ENCODE data around the gene NUP62. TPM values are rescaled to one million over a fixed set of nuclear protein-coding genes. Genes with fewer than 3 reads are reported as not detected.
A peak's percentile ranks its signal among the peaks of the same experiment; 100 is the strongest.

Gene NUP62
- 10 to 100 TPM; 14.2 to 19.8 TPM for total RNA-seq
- 10 to 100 TPM; 16.7 to 19.6 TPM for polyA plus RNA-seq

DNA sequence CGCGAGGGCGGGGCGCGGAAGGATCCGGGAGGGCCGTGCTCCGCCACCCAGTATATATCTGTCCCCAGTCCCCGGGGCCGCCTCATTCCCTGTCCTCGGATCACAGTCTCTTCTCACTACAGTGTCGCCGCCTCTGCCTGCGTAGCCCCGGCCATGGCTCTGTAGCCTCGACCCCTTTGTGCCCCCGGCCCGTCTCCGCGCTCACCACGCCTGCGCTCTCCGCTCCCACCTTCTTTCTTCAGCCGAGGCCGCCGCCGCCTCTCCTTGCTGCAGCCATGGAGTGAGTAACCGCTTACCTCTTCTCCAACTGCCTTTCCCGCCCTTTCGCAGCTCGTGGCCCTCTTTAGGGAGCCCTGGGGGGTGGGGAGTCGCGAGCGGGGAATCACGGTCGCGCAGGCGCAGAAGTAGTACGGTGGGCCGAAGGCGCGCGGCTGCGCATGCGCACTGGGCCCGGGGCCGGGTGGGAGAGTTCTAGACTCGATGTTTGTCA lies at the start of gene NUP62, which contains the start of gene ATF5:
Gene NUP62 (minus strand): TSS at position 384 of the 490 bp plus-strand sequence. CDS start 19,697 bp downstream, outside the sequence.
Gene ATF5 (plus strand): TSS at position 85 of the 490 bp plus-strand sequence. CDS start 1,646 bp downstream, outside the sequence.
- peaks cover 6 to 38% (median 20%) of the 10 kb centered on the region in 4 donors for H3K4me1 ChIP-seq (ENCODE audit: control insufficient read depth in 4 of 4, insufficient read depth in 4 of 4, low read length in 3 of 4)
- no peaks in the 10 kb centered on the region for H3K9me3 ChIP-seq (ENCODE audit: control insufficient read depth in 4 of 4, low read length in 3 of 4)
- peak within 1 kb of the TSS; percentile 92 to 93 for H3K9ac ChIP-seq (ENCODE audit: low read depth in 1 of 2, low read length in 2 of 2)
- peak within 1 kb of the TSS; percentile 92 to 97 (median 95) for H3K4me3 ChIP-seq (ENCODE audit: low read depth in 1 of 3, low read length in 3 of 3)
- DNase-seq (ENCODE audit: low spot score), result peak; percentile 93
- TF ChIP-seq ZBTB33 (IDR thresholded peaks at IDR 0.05) (no peak), HNF4G (IDR thresholded peaks at IDR 0.05) (no peak), RAD21 (IDR thresholded peaks at IDR 0.05) (peak; percentile 3 to 17), GABPA (IDR thresholded peaks at IDR 0.05 in 1 of 2, conservative IDR thresholded peaks at IDR 0.05 in 1 of 2) (no peak), SP1 (IDR thresholded peaks at IDR 0.05) (peak; percentile 80), FOXA2 (IDR thresholded peaks at IDR 0.05) (peak; percentile 2), RXRA (IDR thresholded peaks at IDR 0.05) (peak in 1 of 2 donors; percentile 57), EGR1 (IDR thresholded peaks at IDR 0.05; ENCODE audit: low read depth in 2 of 2) (peak in 1 of 2 donors; percentile 52), CTCF (IDR thresholded peaks at IDR 0.05; ENCODE audit: low read depth, low read length, missing input control) (no peak), NR2F2 (IDR thresholded peaks at IDR 0.05) (no peak), YY1 (IDR thresholded peaks at IDR 0.05) (peak; percentile 62), TAF1 (conservative IDR thresholded peaks at IDR 0.05) (peak; percentile 99), ATF3 (IDR thresholded peaks at IDR 0.05) (peak; percentile 43), FOXA1 (IDR thresholded peaks at IDR 0.05) (no peak), HNF4A (conservative IDR thresholded peaks at IDR 0.05) (peak in 1 of 2 donors; percentile 10), JUND (IDR thresholded peaks at IDR 0.05) (no peak)
- TF ChIP-seq, protein P1, sequence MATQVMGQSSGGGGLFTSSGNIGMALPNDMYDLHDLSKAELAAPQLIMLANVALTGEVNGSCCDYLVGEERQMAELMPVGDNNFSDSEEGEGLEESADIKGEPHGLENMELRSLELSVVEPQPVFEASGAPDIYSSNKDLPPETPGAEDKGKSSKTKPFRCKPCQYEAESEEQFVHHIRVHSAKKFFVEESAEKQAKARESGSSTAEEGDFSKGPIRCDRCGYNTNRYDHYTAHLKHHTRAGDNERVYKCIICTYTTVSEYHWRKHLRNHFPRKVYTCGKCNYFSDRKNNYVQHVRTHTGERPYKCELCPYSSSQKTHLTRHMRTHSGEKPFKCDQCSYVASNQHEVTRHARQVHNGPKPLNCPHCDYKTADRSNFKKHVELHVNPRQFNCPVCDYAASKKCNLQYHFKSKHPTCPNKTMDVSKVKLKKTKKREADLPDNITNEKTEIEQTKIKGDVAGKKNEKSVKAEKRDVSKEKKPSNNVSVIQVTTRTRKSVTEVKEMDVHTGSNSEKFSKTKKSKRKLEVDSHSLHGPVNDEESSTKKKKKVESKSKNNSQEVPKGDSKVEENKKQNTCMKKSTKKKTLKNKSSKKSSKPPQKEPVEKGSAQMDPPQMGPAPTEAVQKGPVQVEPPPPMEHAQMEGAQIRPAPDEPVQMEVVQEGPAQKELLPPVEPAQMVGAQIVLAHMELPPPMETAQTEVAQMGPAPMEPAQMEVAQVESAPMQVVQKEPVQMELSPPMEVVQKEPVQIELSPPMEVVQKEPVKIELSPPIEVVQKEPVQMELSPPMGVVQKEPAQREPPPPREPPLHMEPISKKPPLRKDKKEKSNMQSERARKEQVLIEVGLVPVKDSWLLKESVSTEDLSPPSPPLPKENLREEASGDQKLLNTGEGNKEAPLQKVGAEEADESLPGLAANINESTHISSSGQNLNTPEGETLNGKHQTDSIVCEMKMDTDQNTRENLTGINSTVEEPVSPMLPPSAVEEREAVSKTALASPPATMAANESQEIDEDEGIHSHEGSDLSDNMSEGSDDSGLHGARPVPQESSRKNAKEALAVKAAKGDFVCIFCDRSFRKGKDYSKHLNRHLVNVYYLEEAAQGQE (IDR thresholded peaks at IDR 0.05), result peak; percentile 96
- TF ChIP-seq, protein P2, sequence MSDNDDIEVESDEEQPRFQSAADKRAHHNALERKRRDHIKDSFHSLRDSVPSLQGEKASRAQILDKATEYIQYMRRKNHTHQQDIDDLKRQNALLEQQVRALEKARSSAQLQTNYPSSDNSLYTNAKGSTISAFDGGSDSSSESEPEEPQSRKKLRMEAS (IDR thresholded peaks at IDR 0.05), result no peak
- under 1% methylated on average over 48 of the region's 48 CpGs for WGBS
- H3K27ac ChIP-seq (ENCODE audit: low read depth in 1 of 2, low read length in 2 of 2), result peak within 1 kb of the TSS; percentile 93 to 96
- H3K27me3 ChIP-seq (ENCODE audit: control insufficient read depth in 4 of 4, insufficient read depth in 4 of 4, low read length in 3 of 4), result no peaks in the 10 kb centered on the region
- peaks cover 3 to 17% (median 7%) of the 10 kb centered on the region in 4 donors for H3K36me3 ChIP-seq (ENCODE audit: control insufficient read depth in 4 of 4, insufficient read depth in 3 of 4, low read depth in 1 of 4, low read length in 3 of 4)
